OCI-M1 (cell line): ENCODE data around the gene CPE.
"Not testable (repeated sequence)": the region's sequence is repeated elsewhere in the genome, so short reads cannot be mapped to it uniquely, and the experiment has no call there.

ENCODE experiments used
- DNase-seq: peaks from one replicate; lab custom pipeline; 2025; lab: John Stamatoyannopoulos, UW

Gene CPE

DNA sequence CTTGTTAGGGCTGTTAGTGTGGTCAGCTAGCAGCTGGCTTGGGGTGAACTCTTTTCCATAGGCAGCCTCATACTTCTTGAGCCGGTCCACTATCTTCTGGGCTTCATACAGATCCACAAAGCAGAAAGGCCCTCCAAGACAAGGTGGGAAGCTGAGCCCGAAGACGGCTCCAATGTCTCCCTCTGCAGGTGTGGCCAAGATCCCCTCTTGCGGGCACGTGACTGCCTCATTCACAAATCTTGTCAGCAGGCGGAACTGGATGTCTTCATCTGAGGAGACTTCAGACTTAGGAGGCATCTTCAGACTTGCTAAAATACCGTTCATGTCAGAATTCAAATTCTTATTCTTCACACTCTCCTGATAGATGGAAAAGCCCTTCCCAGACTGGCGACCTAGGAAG, 25.3 kb downstream of the CPE start:
- DNase-seq, result no peak

DNA sequence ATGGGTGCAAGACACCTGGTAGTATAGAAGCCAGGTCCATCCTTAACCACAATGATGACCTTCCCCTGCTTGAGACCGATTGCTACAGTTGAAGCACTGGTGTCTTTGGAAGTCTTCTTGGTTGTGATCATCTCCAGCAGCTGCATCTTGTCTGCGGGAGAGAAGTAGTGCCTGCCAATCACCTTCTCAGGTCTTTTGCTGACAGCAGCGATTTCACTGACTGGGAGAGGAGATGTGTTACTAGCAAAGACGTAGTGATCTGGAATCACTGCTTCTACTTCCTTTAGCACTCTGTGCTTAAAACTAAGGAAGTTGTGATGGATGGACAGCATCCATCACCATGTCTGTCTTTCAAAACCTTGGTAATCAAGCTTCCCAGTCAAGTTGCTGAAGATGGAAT, 25.9 kb downstream of the CPE start:
- no peak for DNase-seq

DNA sequence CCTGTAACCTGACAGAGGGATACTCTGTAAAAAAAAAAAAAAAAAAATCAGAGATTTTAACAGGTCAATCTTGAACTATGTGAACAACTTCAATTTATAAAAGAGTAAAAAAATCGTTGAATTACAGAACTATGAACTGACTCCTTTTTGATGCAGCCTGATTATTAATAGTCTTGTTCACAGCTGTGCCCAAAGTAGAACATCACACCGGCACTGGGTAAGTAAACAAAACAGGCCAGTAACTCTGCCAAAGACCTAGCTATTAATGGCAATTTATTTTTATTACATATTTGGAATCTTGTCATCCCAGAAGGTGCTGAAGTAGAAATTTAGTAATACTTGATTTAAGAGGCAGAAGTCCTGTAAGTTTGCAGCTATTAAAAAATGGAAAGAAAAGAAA, 31.4 kb downstream of the CPE start:
- DNase-seq, result no peak

DNA sequence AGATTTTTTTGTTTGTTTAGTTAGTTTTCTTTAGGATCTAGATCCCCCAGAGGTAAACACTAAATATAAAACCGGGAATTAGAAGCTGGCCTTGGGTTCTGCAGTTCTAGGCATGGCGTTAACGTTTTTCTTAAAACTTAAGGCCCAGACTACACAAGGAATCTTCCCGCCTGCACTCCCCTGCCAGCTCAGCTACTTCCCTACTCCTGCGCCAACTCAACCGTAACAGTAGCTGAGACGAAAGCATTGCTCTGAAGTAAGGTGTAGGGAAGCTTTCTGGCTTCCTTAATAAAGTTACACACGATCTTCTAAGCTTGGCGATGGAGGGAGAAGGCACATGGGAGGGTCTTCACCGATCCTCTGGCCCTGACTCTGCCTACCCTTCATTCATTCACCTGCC, 37.1 kb downstream of the CPE start:
- no peak for DNase-seq

DNA sequence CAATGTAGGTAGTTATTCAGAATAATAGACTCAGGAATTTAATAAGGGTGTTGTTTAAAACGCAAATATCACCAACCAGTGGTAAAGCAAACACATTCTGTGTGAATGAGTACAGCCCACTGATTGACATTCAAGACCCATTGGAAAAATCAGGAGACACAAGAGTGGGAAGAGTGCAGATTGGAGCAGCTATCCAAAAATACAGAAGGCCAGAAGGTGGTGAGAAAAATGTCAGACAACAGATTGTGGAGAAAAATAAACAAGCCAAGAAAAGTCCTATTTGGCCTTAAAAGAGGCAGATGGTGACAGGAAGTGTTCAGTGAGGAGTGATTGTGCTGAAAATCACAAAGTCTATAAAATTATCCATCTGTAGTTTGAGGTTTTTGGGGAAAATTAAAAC, 39.3 kb downstream of the CPE start:
- no peak for DNase-seq

DNA sequence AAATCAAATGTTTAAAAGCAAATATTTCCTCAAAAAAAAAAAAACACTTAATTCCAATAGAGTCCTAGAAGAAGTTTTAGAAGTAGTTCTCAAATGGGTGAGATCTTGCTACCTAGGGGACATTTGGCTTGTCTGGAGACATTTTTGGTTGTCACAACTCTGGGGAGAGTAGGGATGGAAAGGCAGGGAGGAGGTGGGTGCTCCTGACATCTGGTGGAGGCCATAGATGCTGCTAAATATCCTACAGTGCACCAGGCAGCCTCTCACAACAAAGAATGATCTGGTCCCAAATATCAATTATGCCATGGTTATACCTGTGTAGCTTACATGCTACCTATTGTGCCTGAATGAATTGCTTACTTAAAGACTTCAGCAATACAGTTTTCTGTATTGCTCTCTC, 46.8 kb downstream of the CPE start:
- no peak for DNase-seq

DNA sequence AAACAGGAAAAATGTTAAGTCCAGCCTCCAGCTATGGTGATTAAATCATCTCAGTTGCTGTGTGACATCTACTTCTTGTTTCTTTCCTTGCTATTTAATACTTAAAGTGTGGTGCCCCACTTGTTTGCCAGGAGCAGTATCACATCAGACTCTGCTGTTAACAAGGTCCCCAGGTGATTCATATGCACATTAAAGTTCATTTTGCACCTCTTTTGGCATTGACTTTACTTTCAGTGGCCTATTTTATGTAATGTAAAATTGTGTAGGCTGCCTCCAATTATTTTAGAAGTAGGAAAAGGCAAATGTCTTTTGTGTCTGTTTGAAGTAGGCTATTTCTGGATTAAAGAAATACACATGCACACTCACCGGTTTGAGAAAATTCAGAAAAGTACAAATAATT, 47.5 kb downstream of the CPE start:
- DNase-seq, result no peak

DNA sequence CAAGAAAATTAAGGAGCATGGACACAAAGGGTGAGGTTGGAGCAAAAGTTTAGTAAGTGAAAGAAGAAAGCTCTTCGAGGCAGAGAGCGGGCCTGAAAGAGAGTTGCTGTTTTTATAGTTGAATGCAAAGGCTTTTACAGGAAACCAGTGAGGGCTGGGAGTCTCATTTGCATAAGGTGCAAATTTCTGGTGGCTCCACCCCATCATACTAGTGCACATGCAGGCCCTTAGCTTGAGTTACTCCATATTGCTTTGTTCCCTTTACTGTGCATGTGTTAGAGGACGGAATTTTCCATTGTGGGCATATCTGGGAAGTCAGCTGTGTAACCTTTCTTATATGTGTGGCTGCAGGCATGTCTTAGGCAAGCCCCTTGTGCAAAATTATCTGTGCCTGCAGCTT, 48.0 kb downstream of the CPE start:
- DNase-seq, result no peak

DNA sequence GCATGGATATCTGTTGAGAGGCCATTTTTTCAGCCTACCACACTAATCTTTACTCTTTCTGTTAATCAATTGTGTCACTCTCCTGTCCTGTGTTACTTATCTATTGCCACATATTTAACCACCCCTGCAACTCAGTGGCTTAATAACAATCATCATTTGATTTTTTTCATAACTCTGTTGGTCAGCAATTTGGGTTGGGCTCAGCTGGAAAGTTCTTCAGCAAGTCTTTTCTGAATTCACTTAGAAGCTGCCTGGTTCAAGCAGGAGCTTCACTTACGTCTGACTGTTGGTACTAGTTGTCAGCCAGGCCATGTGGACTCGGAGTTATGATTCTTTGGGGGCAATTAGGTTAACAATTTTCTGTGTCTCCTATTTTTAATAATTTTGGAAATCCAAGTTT, 50.1 kb downstream of the CPE start:
- no peak for DNase-seq

DNA sequence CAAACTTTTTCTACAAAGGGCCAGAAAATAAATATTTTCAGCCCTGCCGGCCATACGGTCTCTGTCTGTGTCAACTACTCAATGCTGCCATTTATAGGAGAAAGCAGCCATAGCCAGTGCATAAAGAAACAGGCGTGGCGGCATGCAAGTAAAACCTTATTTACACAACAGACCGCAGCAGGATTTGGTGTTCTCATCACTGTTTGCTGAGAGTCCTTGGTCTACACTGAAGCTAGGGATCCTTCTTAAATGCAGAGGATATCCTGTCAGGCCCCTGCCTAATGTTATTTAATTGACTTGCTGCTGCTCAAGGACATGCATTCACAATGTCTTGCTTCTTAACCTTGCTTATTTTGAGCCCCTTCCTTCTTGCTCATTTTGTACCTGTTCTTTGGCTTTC, 54.7 kb downstream of the CPE start:
- no peak for DNase-seq

DNA sequence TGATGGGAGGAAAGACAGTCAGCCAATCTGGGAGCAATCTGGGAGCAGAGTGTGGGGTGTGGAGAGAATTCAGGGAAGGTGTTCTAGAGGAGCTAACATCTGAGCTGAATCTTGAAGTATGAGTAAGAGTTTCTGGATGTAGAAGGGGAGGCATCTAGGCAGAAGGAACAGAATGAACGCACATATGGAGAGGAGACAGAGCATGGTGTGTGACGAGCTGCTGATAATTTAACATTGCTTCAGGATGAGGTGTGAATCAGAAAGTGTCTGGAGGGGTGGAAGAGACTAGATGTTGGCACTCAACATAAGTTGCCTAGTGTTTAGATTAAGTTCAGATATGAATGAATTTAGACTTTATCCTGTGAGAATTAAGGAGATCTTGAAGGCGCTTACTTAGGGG, 58.9 kb downstream of the CPE start:
- no peak for DNase-seq

DNA sequence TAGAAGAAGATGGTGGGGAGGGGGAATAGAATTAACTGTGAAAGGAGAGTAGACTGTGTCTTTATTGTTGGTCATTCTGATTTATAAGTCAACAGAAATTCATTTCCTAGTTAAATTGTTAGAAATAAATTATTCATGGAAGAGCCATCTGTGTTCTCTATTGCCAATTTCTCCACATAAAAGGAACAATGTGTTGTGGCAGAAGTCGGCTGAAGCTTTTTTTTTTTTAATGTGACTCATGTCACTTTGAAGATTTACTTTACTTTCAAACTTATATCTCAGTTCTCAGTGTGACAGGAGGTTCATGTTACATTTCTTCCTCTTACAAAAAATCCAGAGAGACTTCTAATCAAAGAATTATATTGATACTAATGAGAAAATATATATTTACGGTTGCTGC, 60.5 kb downstream of the CPE start:
- no peak for DNase-seq

DNA sequence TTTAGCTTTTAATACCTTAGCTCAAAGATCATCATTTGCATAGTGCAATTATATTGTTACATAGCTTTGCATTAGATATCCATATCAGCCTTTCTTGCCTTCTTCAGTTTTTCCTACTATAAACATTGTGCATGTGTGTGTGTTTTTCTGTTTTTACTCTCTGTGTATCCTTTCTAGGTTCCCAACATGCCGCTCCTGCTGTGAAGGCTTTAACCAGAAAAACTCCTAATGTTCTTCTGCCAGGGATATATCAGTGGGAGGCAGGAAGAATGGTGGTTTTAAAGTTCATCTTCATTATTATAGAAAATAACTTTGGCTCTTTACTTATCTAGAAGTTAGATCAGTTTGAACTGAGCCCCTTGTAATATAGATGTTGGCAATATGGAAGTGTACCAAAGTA, 61.2 kb downstream of the CPE start:
- DNase-seq, result no peak

DNA sequence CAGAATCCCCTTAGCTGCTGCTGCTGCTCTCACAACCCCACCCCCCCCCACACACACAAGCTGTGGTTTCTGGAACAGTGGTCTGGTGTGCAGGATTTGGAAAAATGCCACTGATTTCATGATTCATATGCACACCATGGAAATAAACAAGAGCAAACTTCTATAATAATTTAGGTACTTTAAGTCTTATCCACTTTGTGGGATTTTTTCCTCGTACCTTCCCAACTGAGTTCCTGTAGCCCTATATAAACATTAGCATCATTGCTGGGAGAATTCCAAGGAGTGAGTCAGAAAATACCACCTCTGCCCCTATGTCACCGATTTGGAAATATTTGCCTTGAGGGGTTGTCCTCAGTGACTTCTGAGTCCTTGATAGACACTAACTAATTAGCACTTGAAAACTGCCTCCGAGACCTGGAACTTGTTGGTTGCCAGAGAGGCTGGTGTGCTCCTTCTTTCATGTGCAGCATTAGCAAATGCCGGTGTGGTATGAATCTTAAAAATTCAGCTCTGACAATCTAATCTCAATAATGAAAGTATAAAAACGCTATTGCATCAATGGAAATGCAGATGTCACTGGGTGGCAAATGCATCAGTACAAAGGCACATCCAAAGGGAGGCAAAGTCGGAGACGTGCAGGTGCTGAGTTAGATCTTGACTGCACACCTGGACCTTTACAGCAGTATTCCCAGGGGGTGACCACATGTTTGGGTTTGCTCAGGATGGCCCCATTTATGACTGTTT, 61.8 kb downstream of the CPE start:
- no peak for DNase-seq

DNA sequence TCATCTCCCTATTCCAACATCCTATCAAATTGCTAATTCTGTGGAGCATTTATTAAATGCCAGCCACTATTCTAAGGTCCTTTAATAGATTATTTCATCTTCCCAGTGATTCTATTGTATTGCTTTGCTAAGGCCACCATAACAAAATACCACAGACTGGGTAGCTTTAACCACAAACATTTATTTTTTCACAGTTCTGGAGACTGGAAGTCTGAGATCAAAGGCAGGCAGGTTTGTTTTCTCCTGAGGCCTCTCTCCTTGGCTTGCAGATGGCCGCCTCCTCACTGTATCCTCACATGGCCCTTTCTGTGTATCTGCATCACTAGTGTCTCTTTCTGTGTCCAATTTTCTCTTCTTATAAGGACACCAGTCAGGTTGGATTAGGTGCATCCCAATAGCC, 64.5 kb downstream of the CPE start:
- no peak for DNase-seq

DNA sequence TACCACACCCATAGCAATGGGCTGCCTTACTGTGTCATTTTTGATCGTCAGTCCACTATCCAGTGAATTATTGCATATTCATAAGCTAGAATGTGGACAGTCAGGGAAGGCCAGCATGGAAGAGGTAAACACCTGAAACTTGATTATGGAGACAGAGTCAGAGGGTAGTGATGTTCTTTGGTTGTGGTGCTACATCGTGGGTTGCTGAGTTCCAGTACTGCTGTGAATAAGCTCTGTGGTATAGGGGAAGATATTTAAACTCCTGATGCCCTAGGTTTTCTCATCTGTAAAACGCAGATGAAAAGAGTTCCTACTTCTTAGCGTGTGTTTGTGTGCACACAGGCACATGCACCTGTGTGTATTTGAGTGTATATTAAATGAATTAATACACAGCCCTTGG, 69.9 kb downstream of the CPE start:
- DNase-seq, result no peak

DNA sequence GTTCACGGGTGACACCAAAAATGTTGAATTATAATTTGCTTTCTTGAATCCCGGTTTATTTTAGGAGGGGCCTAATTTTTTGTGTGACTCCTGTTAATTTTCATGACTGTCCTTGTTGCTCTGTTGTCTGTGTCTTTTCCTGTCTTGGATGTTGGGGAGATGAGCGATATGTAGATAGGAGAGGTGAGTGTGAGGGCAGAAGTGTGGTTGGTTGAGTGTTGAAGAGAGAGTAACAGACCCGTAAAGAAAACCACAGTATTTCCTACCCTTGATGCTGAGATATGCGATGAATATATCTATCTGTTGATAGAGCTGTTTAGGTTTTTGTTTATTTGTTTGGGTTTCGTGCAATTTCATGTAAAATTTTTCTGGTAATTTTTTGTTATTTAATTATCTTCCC, 70.5 kb downstream of the CPE start:
- no peak for DNase-seq

DNA sequence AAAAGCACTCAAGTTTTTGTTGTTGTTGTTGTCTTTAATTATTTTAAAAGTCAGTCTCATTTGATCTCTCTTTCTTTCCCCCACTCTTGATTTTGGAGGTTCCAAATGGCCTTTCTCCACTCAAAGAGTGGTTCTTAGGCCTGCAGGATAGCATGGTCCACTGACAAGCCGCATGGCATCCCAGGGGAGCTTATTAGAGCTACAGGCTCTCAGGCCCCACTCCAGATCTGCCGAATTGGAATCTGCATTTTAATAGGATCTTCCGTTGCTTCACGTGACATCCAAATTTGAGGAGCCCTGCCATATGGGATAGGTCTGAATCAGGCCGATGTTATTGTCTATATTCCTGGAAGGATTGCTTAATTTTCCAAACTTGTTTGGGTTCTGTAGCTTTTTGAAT, 72.1 kb downstream of the CPE start:
- DNase-seq, result no peak

DNA sequence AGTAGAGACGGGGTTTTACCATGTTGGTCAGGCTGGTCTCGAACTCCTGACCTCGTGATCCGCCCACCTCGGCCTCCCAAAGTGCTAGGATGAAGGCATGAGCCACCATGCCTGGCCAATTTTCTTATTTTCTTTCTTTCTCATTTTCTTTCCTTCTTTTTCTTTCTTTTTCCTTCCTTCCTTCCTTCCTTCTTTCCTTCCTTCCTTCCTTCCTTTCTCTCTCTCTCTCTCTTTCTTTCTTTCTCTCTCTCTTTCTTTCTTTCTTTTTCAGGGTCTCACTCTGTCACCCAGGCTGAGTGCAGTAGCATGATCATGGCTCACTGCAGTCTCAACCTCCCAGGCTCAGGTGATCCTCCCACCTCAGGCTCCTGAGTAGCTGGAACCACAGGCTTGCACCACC, 74.3 kb downstream of the CPE start:
- not testable (repeated sequence) for DNase-seq

DNA sequence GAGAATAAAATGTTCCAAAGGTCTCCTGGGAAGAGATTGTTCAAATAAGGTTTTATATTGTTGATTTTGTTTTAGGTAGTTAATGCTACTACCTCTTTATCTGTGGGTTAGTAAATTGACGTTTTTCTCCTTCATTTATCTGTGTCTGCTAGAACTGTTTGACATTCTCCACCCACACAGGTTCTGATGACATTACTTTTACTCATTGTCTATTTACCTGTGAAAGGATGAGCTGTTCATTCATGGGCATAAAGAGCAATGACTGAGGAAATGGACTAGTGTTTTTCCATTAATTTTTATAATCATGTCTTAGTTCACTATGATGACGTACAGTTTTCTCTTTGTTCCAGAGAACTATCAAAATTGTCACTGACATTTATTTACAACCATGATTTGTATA, 75.6 kb downstream of the CPE start:
- DNase-seq, result no peak

DNA sequence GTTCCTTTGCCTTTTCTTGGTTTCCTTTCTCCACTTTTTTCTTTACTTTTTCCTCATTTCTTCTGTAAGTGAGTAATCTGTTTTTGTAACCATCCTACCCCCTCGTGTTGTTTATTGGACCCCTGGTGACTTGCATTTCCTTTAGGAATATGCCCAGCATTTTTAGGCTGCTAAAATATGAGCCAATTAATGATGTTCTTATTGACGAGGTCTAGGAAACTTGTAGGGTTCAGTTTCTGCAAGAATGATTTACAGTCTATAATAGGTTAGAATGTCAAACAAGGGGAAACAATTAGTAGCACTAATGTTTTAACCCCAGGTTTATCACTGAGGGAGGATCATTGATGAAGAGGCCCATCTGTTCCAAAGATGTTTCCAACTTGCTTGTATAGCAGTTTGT, 79.0 kb downstream of the CPE start:
- no peak for DNase-seq

DNA sequence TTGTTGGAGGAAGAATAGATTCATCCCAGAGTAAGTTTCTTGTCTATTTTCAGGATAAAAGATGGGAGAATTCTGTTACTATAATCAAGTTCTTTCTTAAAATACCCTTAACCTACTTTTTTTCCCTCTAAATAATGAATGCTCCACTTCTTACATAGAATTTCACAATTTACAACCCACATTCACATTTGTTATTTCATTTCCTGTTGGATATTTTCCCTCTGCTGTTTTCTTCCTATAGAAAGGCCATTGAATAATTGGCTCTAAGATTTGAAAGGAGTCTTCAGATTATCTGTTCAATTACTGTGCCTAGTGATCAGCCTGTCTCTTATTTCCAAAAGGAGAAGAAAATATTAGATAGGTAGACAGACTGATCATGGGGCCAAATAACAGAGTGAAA, 79.7 kb downstream of the CPE start:
- no peak for DNase-seq

DNA sequence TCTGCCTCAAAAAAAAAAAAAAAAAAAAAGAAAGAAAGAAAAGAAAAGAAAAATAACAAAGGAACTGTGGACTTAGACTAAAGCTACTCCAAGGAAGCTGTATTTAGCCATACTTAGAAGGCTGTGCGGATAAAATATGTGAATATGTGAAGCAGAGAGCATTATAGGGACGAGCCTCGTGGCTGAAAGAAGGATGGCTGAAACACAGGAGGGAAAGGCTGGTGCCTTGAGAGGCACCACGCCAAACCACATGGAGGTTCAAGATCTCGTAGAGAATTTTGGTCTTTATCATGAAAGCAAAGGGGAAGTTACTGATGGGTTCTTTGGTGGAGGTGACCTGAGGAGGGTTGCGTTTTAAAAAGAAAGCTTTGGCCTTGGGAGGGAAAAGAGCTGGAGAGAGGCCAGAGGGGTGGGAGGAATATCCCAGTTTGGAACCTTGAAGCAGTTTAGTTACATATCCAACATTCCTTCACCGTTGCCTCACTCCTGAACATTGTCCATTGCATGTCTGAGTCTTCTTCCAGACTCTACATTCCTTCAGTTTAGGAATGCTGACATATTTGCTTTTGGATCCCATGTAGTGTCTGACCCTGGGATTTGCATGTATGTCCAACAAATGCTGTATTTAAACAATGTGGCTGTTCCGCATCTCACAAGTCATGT, 82.5 kb downstream of the CPE start:
- DNase-seq, result peak; percentile 37

DNA sequence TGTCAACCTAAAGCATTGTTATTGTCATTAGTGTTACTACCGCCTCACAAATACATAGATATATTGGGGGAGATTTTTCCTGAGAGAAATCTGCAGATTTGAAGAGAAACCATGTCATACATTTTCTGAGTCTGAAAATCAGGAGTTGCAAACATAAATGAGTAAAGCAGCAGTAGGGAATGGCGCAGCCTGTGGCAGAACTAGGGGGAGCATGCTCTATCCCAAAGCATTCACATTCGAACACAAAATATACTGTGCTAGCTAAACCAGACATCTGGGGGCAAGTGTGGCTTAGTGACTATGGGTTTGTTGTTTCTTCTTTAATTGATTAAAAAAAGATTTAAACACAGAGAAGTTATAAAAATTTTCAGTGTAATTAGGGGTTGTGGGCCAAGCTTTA, 83.2 kb downstream of the CPE start:
- no peak for DNase-seq
